Esophagus muscularis mucosa (tissue), 4 donors: ENCODE results near the gene ZFP64. TPM values are rescaled to one million over a fixed set of nuclear protein-coding genes. Genes with fewer than 3 reads are reported as not detected.
A peak's percentile ranks its signal among the peaks of the same experiment; 100 is the strongest.
"Not testable (repeated sequence)": the region's sequence is repeated elsewhere in the genome, so short reads cannot be mapped to it uniquely, and the experiment has no call there.

Source experiments
- DNase-seq: peaks from one replicate; pipeline ENCODE4 v3.0.0-alpha.2; 2017; ENCODE audit errors: extremely low spot score
- H3K27ac ChIP-seq, 4 donors: fragments of 200-600 bp; sonication (generic); replicated peaks in 1 of 4; 1 replicate in 3 of 4; 2 replicates in 1 of 4; pipeline ENCODE4 v1.5.1; 2016 to 2019; ENCODE audit warnings: mild to moderate bottlenecking in 1 of 4
- H3K27me3 ChIP-seq, 4 donors: fragments of 200-600 bp; sonication (generic); one replicate each; pipeline versions ENCODE4 v1.5.1 to v1.6.0; 2016 to 2019
- H3K36me3 ChIP-seq, 4 donors: fragments of 200-600 bp; sonication (generic); one replicate each; pipeline ENCODE4 v1.5.1; 2016 to 2019
- H3K4me1 ChIP-seq, 4 donors: fragments of 200-600 bp; sonication (generic); one replicate each; pipeline ENCODE4 v1.5.1; 2016 to 2019
- H3K4me3 ChIP-seq, 4 donors: fragments of 200-600 bp; sonication (generic); 1 replicate in 2 of 4; 2 replicates in 2 of 4; pipeline ENCODE4 v1.5.1; 2016 to 2019; ENCODE audit warnings: mild to moderate bottlenecking in 4 of 4, moderate library complexity in 1 of 4
- H3K9me3 ChIP-seq, 4 donors: fragments of 200-600 bp; sonication (generic); 1 replicate in 3 of 4; 2 replicates in 1 of 4; pipeline ENCODE4 v1.5.1; 2016 to 2019
- CTCF ChIP-seq, 3 experiments: fragments of 200-600 bp in 2 of 3; fragments of 450-650 bp in 1 of 3; sonication (generic) in 2 of 3; IDR thresholded peaks; one replicate each; pipeline ENCODE4 v1.5.1; 2017 to 2019; ENCODE audit warnings: antibody characterized with exemption in 3 of 3, mild to moderate bottlenecking in 2 of 3, moderate library complexity in 1 of 3
- EP300 ChIP-seq: sonication (generic); formaldehyde crosslinking; IDR thresholded peaks from one replicate; pipeline ENCODE4 v1.6.1; 2017; ENCODE audit warnings: antibody characterized with exemption
- POLR2A ChIP-seq: fragments of 450-650 bp; IDR thresholded peaks from one replicate; pipeline ENCODE4 v1.6.1; 2017; ENCODE audit warnings: antibody characterized with exemption, moderate library complexity, mild to moderate bottlenecking, low read depth
- POLR2AphosphoS5 ChIP-seq, 2 donors: sonication (generic); formaldehyde crosslinking; IDR thresholded peaks; one replicate each; pipeline ENCODE4 v1.6.1; 2017; ENCODE audit warnings: antibody characterized with exemption in 2 of 2
- WGBS: methylation state at CpG from one replicate; pipeline ENCODE4 v1.1.5; 2018; 5-methylcytosine and 5-hydroxymethylcytosine counted together
- intact Hi-C: fragments of 100-400 bp; cut with DNase I; formaldehyde crosslinking; loops from one replicate; pipeline ENCODE4 v1.15.1; 2023
- total RNA-seq, 4 donors: library from RNA; depleted of rRNA; stranded (reverse); fragments of >200 nt; gene quantifications; one replicate each; pipeline versions ENCODE4 v1.1.0 to v1.2.1, GENCODE V29; 2016

ZFP64 gene
- total RNA-seq, 4 donors from 2014 or later = 7.6 to 15.7 (median 11.2) TPM

DNA sequence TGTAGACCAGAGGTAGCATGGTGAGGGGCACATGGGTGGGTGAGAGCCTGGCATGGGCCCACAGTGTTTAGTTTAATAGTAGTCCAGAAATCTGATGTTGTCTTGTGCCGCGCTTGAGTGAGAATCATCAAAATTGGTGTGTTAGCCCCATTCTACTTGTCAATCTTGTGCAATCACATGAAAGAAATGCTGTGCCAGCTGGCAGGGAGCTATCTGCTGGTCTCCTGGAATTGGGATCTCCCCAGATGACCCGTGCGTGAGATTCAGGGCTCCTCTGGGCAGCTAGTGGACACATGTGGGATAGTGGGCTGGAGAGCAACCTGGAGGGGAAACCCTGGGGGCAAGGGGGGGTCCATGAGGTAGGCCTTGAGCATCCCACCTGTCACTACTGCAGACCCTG lies 43.5 kb upstream of the ZFP64 start:
- Histone ChIP-seq H3K36me3 (no peaks in the 10 kb centered on the region), H3K27me3 (no peaks in the 10 kb centered on the region), H3K4me3 (no peak overlapping the region), H3K27ac (no peak overlapping the region), H3K9me3 (no peaks in the 10 kb centered on the region), H3K4me1 (no peaks in the 10 kb centered on the region)
- TF ChIP-seq CTCF (IDR thresholded peaks at IDR 0.05) (no peak), EP300 (no peak), POLR2AphosphoS5 (IDR thresholded peaks at IDR 0.05) (no peak), POLR2A (no peak)
- WGBS = 100% methylated on average over 2 of the region's 4 CpGs
- DNase-seq = no peak
- intact Hi-C loops = no loop called here

GRCh38 chr20:52234302-52235045 lies 42.9 kb upstream of the ZFP64 start:
- Histone ChIP-seq H3K4me1 (no peaks in the 10 kb centered on the region), H3K27me3 (no peaks in the 10 kb centered on the region), H3K9me3 (no peaks in the 10 kb centered on the region), H3K36me3 (no peaks in the 10 kb centered on the region), H3K4me3 (no peak overlapping the region), H3K27ac (no peak overlapping the region)
- TF ChIP-seq EP300 = no peak
- no peak for TF ChIP-seq CTCF (IDR thresholded peaks at IDR 0.05)
- no peak for TF ChIP-seq POLR2AphosphoS5 (IDR thresholded peaks at IDR 0.05)
- no peak for TF ChIP-seq POLR2A
- intact Hi-C loops = no loop called here
- WGBS = 76% methylated on average over 1 of the region's 1 CpG
- DNase-seq = peak; percentile 87

GRCh38 chr20:52231230-52231746 lies 39.7 kb upstream of the ZFP64 start:
- H3K9me3 ChIP-seq = no peaks in the 10 kb centered on the region

DNA sequence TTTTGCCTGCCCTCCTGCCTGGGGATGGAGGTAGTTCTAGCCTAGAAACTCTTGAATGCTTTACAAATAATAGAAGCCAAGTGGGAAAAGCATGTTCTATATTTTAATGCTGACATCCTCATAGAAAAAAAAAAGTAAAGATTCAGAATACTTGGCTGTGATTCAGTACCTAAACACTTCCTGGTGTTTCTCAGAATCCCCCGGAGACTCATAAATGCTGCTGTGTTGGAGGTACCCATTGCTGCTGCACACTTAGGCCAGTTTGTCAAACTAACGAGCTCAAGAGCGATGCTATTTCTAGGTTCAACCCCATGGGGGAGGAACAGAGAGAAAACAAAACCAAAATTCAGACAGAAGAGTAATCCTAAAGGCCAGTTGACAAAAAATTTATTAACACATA lies 38.8 kb upstream of the ZFP64 start:
- Histone ChIP-seq H3K9me3 (no peaks in the 10 kb centered on the region), H3K27ac (no peak overlapping the region), H3K4me1 (peaks cover 0 to 3% (median 1%) of the 10 kb centered on the region in 4 donors), H3K36me3 (no peaks in the 10 kb centered on the region), H3K27me3 (peaks cover 0 to 15% (median 0%) of the 10 kb centered on the region in 4 donors), H3K4me3 (no peak overlapping the region)
- intact Hi-C loops = no loop called here
- DNase-seq = no peak
- TF ChIP-seq EP300 (no peak), POLR2A (no peak), POLR2AphosphoS5 (IDR thresholded peaks at IDR 0.05) (no peak), CTCF (IDR thresholded peaks at IDR 0.05) (no peak)
- WGBS = 57% methylated on average over 3 of the region's 3 CpGs

More at GRCh38 chr20:52231230-52231746, 39.7 kb upstream of the ZFP64 start:
- no peak for TF ChIP-seq POLR2AphosphoS5 (IDR thresholded peaks at IDR 0.05)
- no peak for TF ChIP-seq EP300
- no peak for TF ChIP-seq CTCF (IDR thresholded peaks at IDR 0.05)
- no peak for TF ChIP-seq POLR2A
- Histone ChIP-seq H3K27me3 (peaks cover 0 to 15% (median 0%) of the 10 kb centered on the region in 4 donors), H3K4me1 (no peaks in the 10 kb centered on the region), H3K4me3 (no peak overlapping the region), H3K27ac (no peak overlapping the region), H3K36me3 (no peaks in the 10 kb centered on the region)
- DNase-seq = no peak
- intact Hi-C loops = no loop called here

DNA sequence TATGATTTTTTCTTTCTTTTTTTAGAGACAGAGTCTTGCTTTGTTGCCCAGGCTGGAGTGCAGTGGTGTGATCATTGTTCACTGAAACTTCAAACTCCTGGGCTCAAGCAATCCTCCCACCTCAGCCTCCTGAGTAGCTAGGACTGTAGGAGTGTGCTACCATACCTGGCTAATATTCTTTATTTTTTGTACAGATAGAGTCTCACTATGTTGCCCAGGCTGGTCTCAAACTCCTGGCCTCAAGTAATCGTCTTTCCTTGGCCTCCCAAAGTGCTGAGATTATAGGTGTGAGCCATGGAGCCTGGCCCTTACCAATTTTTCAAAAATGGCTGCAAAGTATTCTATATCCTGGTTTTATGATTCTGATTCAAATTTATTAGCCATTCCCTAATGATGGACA lies 37.8 kb upstream of the ZFP64 start:
- WGBS = 59% methylated on average over 1 of the region's 1 CpG
- peak; percentile 64 for DNase-seq

More for the DNA sequence above, 37.8 kb upstream of the ZFP64 start:
- H3K4me1 ChIP-seq, H3K4me3 ChIP-seq, intact Hi-C loops, H3K27ac ChIP-seq, H3K36me3 ChIP-seq, H3K9me3 ChIP-seq: not testable (repeated sequence)
- peaks cover 0 to 15% (median 0%) of the 10 kb centered on the region in 4 donors for H3K27me3 ChIP-seq
